H1 (cell line): ENCODE data around the gene PRRG3. TPM values are rescaled to one million over a fixed set of nuclear protein-coding genes. Genes with fewer than 3 reads are reported as not detected.

ENCODE experiments used
- CTCF ChIA-PET: fragments of 300-600 bp; sonication (Branson Sonifier 250); formaldehyde crosslinking; loops from one replicate; lab custom pipeline; 2021; ENCODE audit not compliant: partially characterized antibody; lab: Charles Lee
- POLR2A ChIA-PET: fragments of 300-600 bp; sonication (Branson Sonifier 250); formaldehyde crosslinking; loops from one replicate; lab custom pipeline; 2021; ENCODE audit warnings: inconsistent platforms; ENCODE audit not compliant: partially characterized antibody; lab: Charles Lee
- DNase-seq, 2 experiments: peaks; one replicate each; pipeline versions ENCODE4 v3.0.0 to v3.0.0-alpha.2; 2010 to 2022; ENCODE audit warnings: low spot score in 2 of 2, low read depth in 1 of 2, mixed read lengths in 1 of 2
- FAIRE-seq: peaks from 2 replicates; lab custom pipeline; 2011; peaks lifted over from hg19 to GRCh38; lab: Jason Lieb, UNC
- H2AFZ ChIP-seq: 2 replicates; pipeline ENCODE4 v1.8.1; 2012; ENCODE audit warnings: low read length, inconsistent platforms
- H2AK5ac ChIP-seq: 2 replicates; pipeline ENCODE4 v1.6.1; 2013; ENCODE audit warnings: low read depth, low read length
- H2BK120ac ChIP-seq: replicated peaks from 2 replicates; pipeline ENCODE3; 2013; ENCODE audit warnings: low read depth, low read length, inconsistent platforms
- H2BK12ac ChIP-seq: 2 replicates; pipeline ENCODE4 v1.6.1; 2013; ENCODE audit warnings: low read depth, low read length
- H2BK15ac ChIP-seq: 2 replicates; pipeline ENCODE4 v1.6.1; 2013; ENCODE audit warnings: low read length
- H2BK20ac ChIP-seq: 2 replicates; pipeline ENCODE4 v1.6.1; 2013; ENCODE audit warnings: low read length
- H2BK5ac ChIP-seq: 2 replicates; pipeline ENCODE4 v1.6.1; 2013; ENCODE audit warnings: low read depth, low read length
- H3K14ac ChIP-seq: 2 replicates; pipeline ENCODE4 v1.6.1; 2013; ENCODE audit warnings: inconsistent platforms; ENCODE audit not compliant: insufficient read length
- H3K18ac ChIP-seq: 2 replicates; pipeline ENCODE4 v1.6.1; 2013; ENCODE audit warnings: low read length; ENCODE audit errors: extremely low read depth
- H3K23ac ChIP-seq: 2 replicates; pipeline ENCODE4 v1.6.1; 2013; ENCODE audit warnings: inconsistent platforms; ENCODE audit not compliant: insufficient read length
- H3K23me2 ChIP-seq: 2 replicates; pipeline ENCODE4 v1.6.1; 2013; ENCODE audit warnings: low read depth, low read length
- H3K27ac ChIP-seq: 2 replicates; pipeline ENCODE4 v1.6.1; 2011; ENCODE audit warnings: low read depth, low read length, inconsistent platforms
- H3K27me3 ChIP-seq, 4 experiments: replicated peaks in 1 of 4; 1 replicate in 1 of 4; 2 replicates in 3 of 4; pipeline versions ENCODE4 v1.6.1 to v1.8.1; 2011 to 2013; ENCODE audit warnings: low read length in 3 of 4, mild to moderate bottlenecking in 3 of 4, inconsistent platforms in 2 of 4, mixed read lengths in 2 of 4, moderate library complexity in 1 of 4; ENCODE audit not compliant: control insufficient read depth in 3 of 4, insufficient read depth in 3 of 4; ENCODE audit errors: extremely low read depth in 1 of 4
- H3K36me3 ChIP-seq, 4 experiments: 2 replicates each; pipeline versions ENCODE4 v1.6.1 to v1.8.1; 2011 to 2013; ENCODE audit warnings: mild to moderate bottlenecking in 4 of 4, low read length in 3 of 4, moderate library complexity in 2 of 4, control low read depth in 1 of 4, inconsistent platforms in 1 of 4; ENCODE audit not compliant: insufficient read depth in 4 of 4, control insufficient read depth in 2 of 4
- H3K4ac ChIP-seq: replicated peaks from 2 replicates; pipeline ENCODE3; 2013; ENCODE audit warnings: low read length, low read depth, mixed read lengths, inconsistent platforms; ENCODE audit not compliant: insufficient read length
- H3K4me1 ChIP-seq, 4 experiments: replicated peaks in 1 of 4; 1 replicate in 1 of 4; 2 replicates in 3 of 4; pipeline versions ENCODE4 v1.6.1 to v1.8.1; 2011 to 2013; ENCODE audit warnings: low read length in 3 of 4, inconsistent platforms in 2 of 4, mixed read lengths in 1 of 4; ENCODE audit not compliant: insufficient read depth in 4 of 4, control insufficient read depth in 3 of 4
- H3K4me2 ChIP-seq, 2 experiments: 2 replicates each; pipeline versions ENCODE4 v1.6.1 to v1.8.1; 2011 to 2013; ENCODE audit warnings: low read depth in 2 of 2, low read length in 2 of 2, control low read depth in 1 of 2, inconsistent platforms in 1 of 2, mild to moderate bottlenecking in 1 of 2; ENCODE audit not compliant: insufficient read depth in 1 of 2
- H3K4me3 ChIP-seq, 4 experiments: fragments of 200-600, 300-600 bp in 1 of 4; sonication (generic), shearing (Covaris generic), sonication (Bioruptor Twin) in 1 of 4; 2 replicates each; pipeline versions ENCODE4 v1.5.1 to v1.8.1; 2011 to 2016; ENCODE audit warnings: low read length in 4 of 4, low read depth in 3 of 4, control low read depth in 2 of 4, inconsistent platforms in 2 of 4, mild to moderate bottlenecking in 2 of 4, mixed read lengths in 1 of 4, moderate library complexity in 1 of 4; ENCODE audit not compliant: insufficient read depth in 2 of 4; ENCODE audit errors: extremely low read depth in 1 of 4
- H3K56ac ChIP-seq: replicated peaks from 2 replicates; pipeline ENCODE3; 2013; ENCODE audit warnings: low read depth, mild to moderate bottlenecking, mixed read lengths, low read length, inconsistent platforms; ENCODE audit not compliant: insufficient read length
- H3K79me1 ChIP-seq: 2 replicates; pipeline ENCODE4 v1.6.1; 2013; ENCODE audit warnings: low read depth, low read length, control low read depth
- H3K79me2 ChIP-seq, 2 experiments: 2 replicates each; pipeline versions ENCODE4 v1.6.1 to v1.8.1; 2012 to 2013; ENCODE audit warnings: low read length in 2 of 2, mild to moderate bottlenecking in 2 of 2, inconsistent platforms in 1 of 2; ENCODE audit not compliant: insufficient read depth in 2 of 2, control insufficient read depth in 1 of 2
- H3K9ac ChIP-seq, 4 experiments: replicated peaks in 1 of 4; 1 replicate in 1 of 4; 2 replicates in 3 of 4; pipeline versions ENCODE4 v1.6.1 to v1.8.1; 2011 to 2013; ENCODE audit warnings: low read depth in 3 of 4, low read length in 3 of 4, control low read depth in 2 of 4, mild to moderate bottlenecking in 2 of 4, moderate library complexity in 2 of 4, inconsistent platforms in 1 of 4; ENCODE audit errors: extremely low read depth in 1 of 4
- H3K9me3 ChIP-seq, 2 experiments: 2 replicates each; pipeline versions ENCODE4 v1.6.1 to v1.8.1; 2012 to 2013; ENCODE audit warnings: mild to moderate bottlenecking in 2 of 2, moderate library complexity in 2 of 2, control low read depth in 1 of 2, inconsistent platforms in 1 of 2, low read depth in 1 of 2, low read length in 1 of 2, mixed read lengths in 1 of 2; ENCODE audit not compliant: insufficient read depth in 2 of 2
- H4K20me1 ChIP-seq, 2 experiments: replicated peaks in 1 of 2; 2 replicates each; pipeline versions ENCODE3 to v1.8.1; 2011 to 2013; ENCODE audit warnings: inconsistent platforms in 2 of 2, low read length in 2 of 2, mild to moderate bottlenecking in 1 of 2; ENCODE audit not compliant: insufficient read depth in 2 of 2, control insufficient read depth in 1 of 2
- H4K5ac ChIP-seq: 2 replicates; pipeline ENCODE4 v1.6.1; 2013; ENCODE audit warnings: low read length, low read depth, mixed read lengths, inconsistent platforms; ENCODE audit not compliant: insufficient read length
- H4K8ac ChIP-seq: 2 replicates; pipeline ENCODE4 v1.8.0; 2013; ENCODE audit warnings: mild to moderate bottlenecking, moderate library complexity, low read length, inconsistent platforms; ENCODE audit not compliant: insufficient read depth; ENCODE audit errors: extremely low read depth
- H4K91ac ChIP-seq: replicated peaks from 2 replicates; pipeline ENCODE3; 2013; ENCODE audit warnings: low read length, mixed read lengths, inconsistent platforms; ENCODE audit not compliant: insufficient read length
- BRCA1 ChIP-seq: IDR thresholded peaks from 2 replicates; pipeline ENCODE4 v1.6.1; 2012; ENCODE audit warnings: low read depth, low read length, improper control_type of control experiment
- CBX8 ChIP-seq: fragments of 300-800, 300-1000 bp; sonication (generic); IDR thresholded peaks from 2 replicates; pipeline ENCODE4 v1.7.1; 2016; ENCODE audit warnings: low read depth, low read length, borderline replicate concordance
- CEBPB ChIP-seq: IDR thresholded peaks from 2 replicates; pipeline ENCODE4 v1.6.1; 2012; ENCODE audit warnings: low read depth, low read length
- GTF2F1 ChIP-seq: IDR thresholded peaks from 2 replicates; pipeline ENCODE4 v1.6.1; 2012; ENCODE audit warnings: low read depth, low read length, improper control_type of control experiment, borderline replicate concordance
- MAFK ChIP-seq: IDR thresholded peaks from 2 replicates; pipeline ENCODE4 v1.6.1; 2012; ENCODE audit warnings: low read depth, mild to moderate bottlenecking, improper control_type of control experiment, low read length
- POU5F1 ChIP-seq: IDR thresholded peaks from 2 replicates; pipeline ENCODE4 v1.6.1; 2011; ENCODE audit warnings: low read depth, mild to moderate bottlenecking, low read length, moderate library complexity
- RAD21 ChIP-seq, 2 experiments: IDR thresholded peaks in 1 of 2; conservative IDR thresholded peaks in 1 of 2; 2 replicates each; pipeline ENCODE4 v1.6.1; 2011; ENCODE audit warnings: low read depth in 2 of 2, low read length in 2 of 2, improper control_type of control experiment in 1 of 2, inconsistent platforms in 1 of 2, mild to moderate bottlenecking in 1 of 2, moderate library complexity in 1 of 2
- RFX5 ChIP-seq: IDR thresholded peaks from 2 replicates; pipeline ENCODE4 v1.6.1; 2011; ENCODE audit warnings: low read depth, low read length, improper control_type of control experiment, borderline replicate concordance
- RNF2 ChIP-seq: fragments of 200-900, 300-1000 bp; sonication (generic); IDR thresholded peaks from 2 replicates; pipeline ENCODE4 v1.7.1; 2016; ENCODE audit warnings: borderline replicate concordance, low read depth, mild to moderate bottlenecking, antibody characterized with exemption, low read length; ENCODE audit not compliant: poor library complexity, severe bottlenecking; ENCODE audit errors: missing control alignments
- SP1 ChIP-seq: IDR thresholded peaks from 2 replicates; pipeline ENCODE4 v1.6.1; 2011; ENCODE audit warnings: low read depth, low read length
- SUZ12 ChIP-seq: fragments of 200-600 bp; sonication (generic); IDR thresholded peaks from 2 replicates; pipeline ENCODE4 v1.6.1; 2012; ENCODE audit warnings: mild to moderate bottlenecking, inconsistent platforms, low read length, moderate library complexity, mixed read lengths
- WGBS, 2 experiments: shearing (Covaris generic) in 1 of 2; methylation state at CpG; one replicate each; pipeline versions ENCODE4 v1.1.6 to v1.1.7; 2013 to 2015; ENCODE audit warnings: low lambda C conversion rate in 2 of 2, mixed read lengths in 2 of 2, inconsistent platforms in 1 of 2, low coverage in 1 of 2, missing lambda C conversion rate in 1 of 2; ENCODE audit not compliant: insufficient replicate concordance in 2 of 2, insufficient coverage in 1 of 2, insufficient read length in 1 of 2; ENCODE audit errors: extremely low coverage in 1 of 2, missing lambda C conversion rate in 1 of 2; 5-methylcytosine and 5-hydroxymethylcytosine counted together
- polyA plus RNA-seq, 7 experiments: library from polyadenylated mRNA; depleted of rRNA in 3 of 7; stranded (reverse) in 5 of 7; unstranded in 2 of 7; fragments of >200 nt in 5 of 7; fragments of 200-250 nt in 2 of 7; gene quantifications; 1 replicate in 5 of 7; 2 replicates in 1 of 7; 4 replicates in 1 of 7; pipeline versions ENCODE4 v1.2.1 to v1.2.3, GENCODE V29; 2011 to 2013; ENCODE audit warnings: missing spikeins in 2 of 7, mixed read lengths in 2 of 7
- total RNA-seq: library from RNA; stranded (reverse); fragmentation: NEBNext Ultra II Directional; extraction: Animal tissue kit (Norgen Biotek cat#: 25700); gene quantifications from 2 replicates; pipeline ENCODE4 v1.2.1, GENCODE V29; 2021
- TF ChIP-seq, protein P1 (sequence below), 3 experiments: IDR thresholded peaks; 1 replicate in 2 of 3; 2 replicates in 1 of 3; pipeline versions ENCODE4 v1.5.1 to v1.6.1; 2011; ENCODE audit warnings: low read length in 3 of 3, mild to moderate bottlenecking in 3 of 3, inconsistent platforms in 2 of 3, low read depth in 1 of 3, moderate library complexity in 1 of 3; ENCODE audit not compliant: insufficient read depth in 1 of 3; ENCODE audit errors: control extremely low read depth in 1 of 3

PRRG3 gene
- total and polyA plus RNA-seq, 2 of the 8 experiments (the other 6 are each of a cell fraction or from before 2014, with no cell fraction given) = 4.2 to 5.4 TPM

DNA sequence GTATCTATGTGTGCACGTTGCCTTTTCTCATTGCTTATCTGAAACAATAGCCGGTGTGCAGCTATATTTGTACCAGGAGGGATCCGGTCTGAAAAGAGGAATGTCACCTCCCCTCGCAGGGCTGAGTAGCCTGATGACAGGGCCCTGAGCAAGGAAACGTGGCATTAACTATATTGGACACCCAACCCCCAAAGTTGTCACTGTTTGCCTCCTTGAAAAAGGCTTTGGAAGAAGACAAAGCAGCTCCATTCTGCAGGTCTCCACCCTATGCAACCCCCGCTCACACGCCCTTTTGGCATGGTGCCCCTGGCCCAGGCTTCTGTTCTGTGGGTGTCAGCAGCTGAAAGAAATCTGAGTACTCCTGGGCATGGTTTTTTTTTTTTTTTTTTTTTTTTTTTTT lies 8.2 kb downstream of the PRRG3 start:
- WGBS, 2 experiments = 93% methylated on average over 7 of the region's 7 CpGs; no CpG with 5 or more reads in 1 of the 2 experiments
- DNase-seq (no peak), FAIRE-seq (no peak)
- no peak for TF ChIP-seq SP1
- TF ChIP-seq MAFK = no peak
- TF ChIP-seq RNF2 = no peak
- TF ChIP-seq, protein P1, sequence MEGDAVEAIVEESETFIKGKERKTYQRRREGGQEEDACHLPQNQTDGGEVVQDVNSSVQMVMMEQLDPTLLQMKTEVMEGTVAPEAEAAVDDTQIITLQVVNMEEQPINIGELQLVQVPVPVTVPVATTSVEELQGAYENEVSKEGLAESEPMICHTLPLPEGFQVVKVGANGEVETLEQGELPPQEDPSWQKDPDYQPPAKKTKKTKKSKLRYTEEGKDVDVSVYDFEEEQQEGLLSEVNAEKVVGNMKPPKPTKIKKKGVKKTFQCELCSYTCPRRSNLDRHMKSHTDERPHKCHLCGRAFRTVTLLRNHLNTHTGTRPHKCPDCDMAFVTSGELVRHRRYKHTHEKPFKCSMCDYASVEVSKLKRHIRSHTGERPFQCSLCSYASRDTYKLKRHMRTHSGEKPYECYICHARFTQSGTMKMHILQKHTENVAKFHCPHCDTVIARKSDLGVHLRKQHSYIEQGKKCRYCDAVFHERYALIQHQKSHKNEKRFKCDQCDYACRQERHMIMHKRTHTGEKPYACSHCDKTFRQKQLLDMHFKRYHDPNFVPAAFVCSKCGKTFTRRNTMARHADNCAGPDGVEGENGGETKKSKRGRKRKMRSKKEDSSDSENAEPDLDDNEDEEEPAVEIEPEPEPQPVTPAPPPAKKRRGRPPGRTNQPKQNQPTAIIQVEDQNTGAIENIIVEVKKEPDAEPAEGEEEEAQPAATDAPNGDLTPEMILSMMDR (IDR thresholded peaks at IDR 0.05; ENCODE audit: control extremely low read depth in 1 of 3, insufficient read depth in 1 of 3, low read depth in 1 of 3, low read length in 3 of 3) = no peak
- TF ChIP-seq RAD21 (IDR thresholded peaks at IDR 0.05 in 1 of 2, conservative IDR thresholded peaks at IDR 0.05 in 1 of 2; ENCODE audit: low read depth in 2 of 2, low read length in 2 of 2) = no peak
- TF ChIP-seq BRCA1 = no peak
- TF ChIP-seq SUZ12 = no peak
- no peak for TF ChIP-seq RFX5
- TF ChIP-seq CBX8 = no peak
- TF ChIP-seq GTF2F1 = no peak
- TF ChIP-seq POU5F1 = no peak
- no peak for TF ChIP-seq CEBPB

More for the DNA sequence above, 8.2 kb downstream of the PRRG3 start:
- Histone ChIP-seq H2BK15ac (no peak overlapping the region), H3K9me3 (no peaks in the 10 kb centered on the region), H2AFZ (no peak overlapping the region), H3K56ac (no peak overlapping the region), H2BK5ac (no peak overlapping the region), H3K23me2 (no peaks in the 10 kb centered on the region), H3K79me2 (no peaks in the 10 kb centered on the region), H2BK20ac (no peak overlapping the region), H3K18ac (no peak overlapping the region), H2BK120ac (no peak overlapping the region), H4K8ac (no peak overlapping the region), H4K91ac (no peak overlapping the region), H3K36me3 (no peaks in the 10 kb centered on the region), H3K79me1 (no peaks in the 10 kb centered on the region), H4K5ac (no peak overlapping the region), H3K4me2 (no peak overlapping the region), H3K4me3 (no peak overlapping the region), H3K27ac (no peak overlapping the region), H3K27me3 (no peaks in the 10 kb centered on the region), H3K4ac (no peak overlapping the region), H3K9ac (no peak overlapping the region), H3K23ac (no peak overlapping the region), H2BK12ac (no peak overlapping the region), H2AK5ac (no peak overlapping the region), H3K14ac (no peak overlapping the region), H4K20me1 (no peaks in the 10 kb centered on the region), H3K4me1 (no peaks in the 10 kb centered on the region)
- CTCF ChIA-PET = interaction anchor here (1.5 kb wide), 1 partner anchor 11 kb away, joined by 3 read pairs; no protein-coding TSS in a partner anchor
- POLR2A ChIA-PET = no interaction called here
